DND-41 (cell line): ENCODE measurements around the gene LHFPL2.

Source experiments
- EZH2 ChIP-seq: IDR thresholded peaks from 3 replicates; pipeline ENCODE4 v1.6.1; 2012; ENCODE audit warnings: borderline replicate concordance, low read depth, mild to moderate bottlenecking, moderate library complexity, low read length, inconsistent platforms; ENCODE audit not compliant: severe bottlenecking
- TF ChIP-seq, protein P1 (sequence below): IDR thresholded peaks from 2 replicates; pipeline ENCODE4 v1.5.1; 2012; ENCODE audit warnings: borderline replicate concordance, low read length, moderate library complexity, mild to moderate bottlenecking; ENCODE audit not compliant: poor library complexity, severe bottlenecking; ENCODE audit errors: extremely low read depth

DNA sequence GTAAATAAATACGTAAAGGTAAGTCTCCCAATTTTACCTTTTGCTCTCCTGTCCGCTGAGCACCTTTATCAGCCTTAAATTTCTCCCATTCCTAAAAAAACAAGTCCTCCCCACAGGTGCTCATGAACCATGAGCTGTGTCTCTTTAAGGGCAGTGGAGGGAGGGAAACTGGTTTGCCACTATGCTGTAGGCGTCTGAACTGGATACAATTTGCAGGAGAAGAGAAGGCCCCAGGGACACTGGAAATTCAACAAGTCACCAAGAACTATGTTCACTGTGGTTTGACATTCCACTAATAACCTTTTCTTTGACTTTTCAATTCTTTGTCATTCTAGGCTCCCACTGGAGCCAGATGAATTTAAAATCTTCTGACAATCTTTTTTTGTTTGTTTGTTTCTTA is 72.2 kb downstream of the LHFPL2 start:
- TF ChIP-seq, protein P1, sequence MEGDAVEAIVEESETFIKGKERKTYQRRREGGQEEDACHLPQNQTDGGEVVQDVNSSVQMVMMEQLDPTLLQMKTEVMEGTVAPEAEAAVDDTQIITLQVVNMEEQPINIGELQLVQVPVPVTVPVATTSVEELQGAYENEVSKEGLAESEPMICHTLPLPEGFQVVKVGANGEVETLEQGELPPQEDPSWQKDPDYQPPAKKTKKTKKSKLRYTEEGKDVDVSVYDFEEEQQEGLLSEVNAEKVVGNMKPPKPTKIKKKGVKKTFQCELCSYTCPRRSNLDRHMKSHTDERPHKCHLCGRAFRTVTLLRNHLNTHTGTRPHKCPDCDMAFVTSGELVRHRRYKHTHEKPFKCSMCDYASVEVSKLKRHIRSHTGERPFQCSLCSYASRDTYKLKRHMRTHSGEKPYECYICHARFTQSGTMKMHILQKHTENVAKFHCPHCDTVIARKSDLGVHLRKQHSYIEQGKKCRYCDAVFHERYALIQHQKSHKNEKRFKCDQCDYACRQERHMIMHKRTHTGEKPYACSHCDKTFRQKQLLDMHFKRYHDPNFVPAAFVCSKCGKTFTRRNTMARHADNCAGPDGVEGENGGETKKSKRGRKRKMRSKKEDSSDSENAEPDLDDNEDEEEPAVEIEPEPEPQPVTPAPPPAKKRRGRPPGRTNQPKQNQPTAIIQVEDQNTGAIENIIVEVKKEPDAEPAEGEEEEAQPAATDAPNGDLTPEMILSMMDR, result no peak
- TF ChIP-seq EZH2, result no peak
